MM.1S (cell line): ENCODE data around the gene TTLL10.

Experiments
- EZH2 ChIP-seq: fragments of 300-600 bp; sonication (generic); optimal IDR thresholded peaks from 2 replicates; pipeline ENCODE3; 2017; ENCODE audit warnings: low read depth, mild to moderate bottlenecking, antibody characterized with exemption, low read length, mixed read lengths
- TF ChIP-seq, protein P1 (sequence below): fragments of 300-600 bp; sonication (generic); IDR thresholded peaks from 2 replicates; pipeline ENCODE4 v1.5.1; 2016; ENCODE audit warnings: antibody characterized with exemption, low read length, mixed read lengths

- TF ChIP-seq, protein P1, sequence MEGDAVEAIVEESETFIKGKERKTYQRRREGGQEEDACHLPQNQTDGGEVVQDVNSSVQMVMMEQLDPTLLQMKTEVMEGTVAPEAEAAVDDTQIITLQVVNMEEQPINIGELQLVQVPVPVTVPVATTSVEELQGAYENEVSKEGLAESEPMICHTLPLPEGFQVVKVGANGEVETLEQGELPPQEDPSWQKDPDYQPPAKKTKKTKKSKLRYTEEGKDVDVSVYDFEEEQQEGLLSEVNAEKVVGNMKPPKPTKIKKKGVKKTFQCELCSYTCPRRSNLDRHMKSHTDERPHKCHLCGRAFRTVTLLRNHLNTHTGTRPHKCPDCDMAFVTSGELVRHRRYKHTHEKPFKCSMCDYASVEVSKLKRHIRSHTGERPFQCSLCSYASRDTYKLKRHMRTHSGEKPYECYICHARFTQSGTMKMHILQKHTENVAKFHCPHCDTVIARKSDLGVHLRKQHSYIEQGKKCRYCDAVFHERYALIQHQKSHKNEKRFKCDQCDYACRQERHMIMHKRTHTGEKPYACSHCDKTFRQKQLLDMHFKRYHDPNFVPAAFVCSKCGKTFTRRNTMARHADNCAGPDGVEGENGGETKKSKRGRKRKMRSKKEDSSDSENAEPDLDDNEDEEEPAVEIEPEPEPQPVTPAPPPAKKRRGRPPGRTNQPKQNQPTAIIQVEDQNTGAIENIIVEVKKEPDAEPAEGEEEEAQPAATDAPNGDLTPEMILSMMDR, result no peak
- no peak for TF ChIP-seq EZH2
Measured at GRCh38 chr1:1150100-1150499, 23.6 kb upstream of the TTLL10 start.
